ENCODE measurements around the gene LANCL3.
"Not testable (repeated sequence)": the region's sequence is repeated elsewhere in the genome, so short reads cannot be mapped to it uniquely, and the experiment has no call there.

LANCL3 gene

DNA sequence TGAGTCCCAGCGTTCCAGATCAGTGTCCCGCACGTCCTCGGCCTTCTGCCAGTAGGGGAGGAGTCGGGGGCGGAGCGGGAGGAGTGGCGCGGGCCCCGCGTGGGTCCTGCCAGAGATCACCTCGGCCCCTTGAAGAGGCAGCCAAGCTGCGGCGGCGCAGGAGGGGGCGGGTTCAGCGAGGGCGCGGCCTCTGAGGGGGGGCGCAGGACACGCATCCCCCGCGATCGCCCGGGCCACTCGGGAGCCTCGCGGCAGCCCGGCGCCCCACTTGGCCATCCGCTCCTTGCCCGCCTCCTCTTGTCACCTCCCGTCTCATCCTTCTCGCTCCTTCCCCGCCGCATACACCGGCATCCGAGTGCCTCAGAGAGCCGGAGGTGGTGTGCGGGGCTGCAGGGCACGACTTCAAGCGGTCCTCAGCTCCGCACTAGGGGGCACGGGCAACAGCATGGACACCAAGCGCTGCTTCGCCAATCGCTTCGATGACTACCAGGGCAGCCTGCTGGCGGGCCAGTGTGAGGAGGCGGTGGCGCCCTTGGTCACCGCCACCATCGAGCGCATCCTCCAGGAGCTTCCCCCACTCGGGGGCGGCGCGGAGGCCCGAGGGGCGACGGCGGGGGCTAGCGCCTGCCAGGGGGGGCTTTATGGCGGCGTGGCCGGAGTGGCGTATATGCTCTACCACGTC lies at the start of gene LANCL3:
TSS of gene LANCL3 (plus strand) at position 236 of the 682 bp plus-strand sequence. CDS start at position 446, 210 bp downstream.
- not testable (repeated sequence) for DNase-seq

DNA sequence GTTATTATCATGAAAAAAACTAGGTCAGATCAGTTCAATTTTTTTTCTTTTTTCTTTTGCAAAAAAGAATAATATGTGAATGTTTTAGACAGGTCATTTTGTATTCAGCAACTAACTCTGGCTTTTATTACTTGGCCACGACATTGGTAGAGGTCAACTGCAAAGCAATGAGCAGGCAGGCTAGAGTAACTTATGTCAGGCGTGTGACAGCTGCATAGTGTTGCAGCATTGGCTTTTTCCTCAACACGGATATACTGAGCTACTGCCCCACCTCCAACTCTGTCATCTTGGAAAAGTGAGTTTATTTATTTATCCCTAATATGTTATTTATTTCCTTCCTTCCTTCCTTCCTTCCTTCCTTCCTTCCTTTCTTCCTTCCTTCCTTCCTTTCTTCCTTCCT lies 47.8 kb upstream of the LANCL3 start:
- DNase-seq = not testable (repeated sequence)

- DNase-seq = no peak
Observed at GRCh38 chrX:37541991-37542390, 29.5 kb upstream of the LANCL3 start.

- DNase-seq = no peak
Observed at GRCh38 chrX:37542791-37543190, 28.7 kb upstream of the LANCL3 start.

DNA sequence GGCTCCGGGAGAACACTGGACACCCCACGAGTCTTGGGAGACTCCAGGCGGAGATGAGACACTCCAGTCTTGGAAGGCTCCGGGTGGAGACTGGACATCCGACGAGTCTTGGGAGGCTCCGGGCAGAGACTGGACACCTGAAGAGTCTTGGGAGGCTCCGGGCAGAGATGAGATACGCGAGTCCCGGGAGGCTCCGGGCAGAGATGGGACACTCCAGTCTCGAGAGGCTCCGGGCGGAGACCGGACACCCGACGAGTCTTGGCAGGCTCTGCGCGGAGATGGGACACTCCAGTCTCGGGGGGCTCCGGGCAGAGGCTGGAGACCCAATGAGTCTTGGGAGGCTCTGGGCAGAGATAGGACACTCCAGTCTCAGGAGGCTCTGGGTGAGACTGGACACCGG lies 28.1 kb upstream of the LANCL3 start:
- no peak for DNase-seq

- DNase-seq = not testable (repeated sequence)
Observed at GRCh38 chrX:37544531-37544930, 26.9 kb upstream of the LANCL3 start.

DNA sequence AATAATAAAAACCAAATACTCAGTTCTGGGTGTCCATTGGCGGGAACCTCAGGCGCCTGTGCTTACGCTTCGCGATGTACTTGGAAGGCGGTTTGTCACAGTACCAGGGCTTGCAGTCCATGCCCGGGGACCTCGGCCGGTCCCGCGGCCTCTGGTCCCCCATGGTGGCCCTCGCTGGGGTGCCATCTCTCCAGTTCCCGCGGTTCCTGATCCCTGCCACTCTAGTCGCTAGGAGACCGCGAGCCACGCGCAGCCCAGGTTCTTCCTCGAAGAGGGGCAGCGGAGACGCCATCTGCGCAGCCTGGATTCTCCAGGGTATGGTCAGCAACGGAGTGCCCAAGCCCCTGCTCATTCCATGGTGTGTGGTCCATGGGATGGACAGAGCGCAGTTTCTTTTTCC lies 26.4 kb upstream of the LANCL3 start:
- DNase-seq = no peak

- not testable (repeated sequence) for DNase-seq
Observed at GRCh38 chrX:37549619-37550018, 21.8 kb upstream of the LANCL3 start.

DNA sequence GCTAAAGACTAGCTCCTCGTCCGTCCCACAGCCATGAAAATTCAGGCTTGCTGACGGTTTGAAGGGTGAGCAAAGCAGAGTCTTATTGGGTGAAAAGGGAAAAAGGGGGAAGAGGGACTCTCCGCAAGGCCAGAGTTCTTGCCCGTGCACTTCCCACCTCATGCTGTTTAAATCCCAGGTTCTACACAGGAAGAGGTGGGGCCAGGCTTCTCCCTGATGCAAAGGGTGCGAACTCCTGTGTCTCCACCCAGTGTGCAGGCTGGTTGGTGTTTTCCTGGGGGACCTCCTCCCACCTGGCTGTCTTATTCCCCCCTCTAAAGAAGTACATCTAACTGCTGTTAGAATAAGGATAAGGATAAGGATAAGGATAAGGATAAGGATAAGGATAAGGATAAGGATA lies 18.0 kb upstream of the LANCL3 start:
- DNase-seq = no peak

- DNase-seq = not testable (repeated sequence)
Observed at GRCh38 chrX:37565254-37565653, 6.2 kb upstream of the LANCL3 start.

- not testable (repeated sequence) for DNase-seq
Observed at GRCh38 chrX:37570349-37570748, 1.1 kb upstream of the LANCL3 start.

DNA sequence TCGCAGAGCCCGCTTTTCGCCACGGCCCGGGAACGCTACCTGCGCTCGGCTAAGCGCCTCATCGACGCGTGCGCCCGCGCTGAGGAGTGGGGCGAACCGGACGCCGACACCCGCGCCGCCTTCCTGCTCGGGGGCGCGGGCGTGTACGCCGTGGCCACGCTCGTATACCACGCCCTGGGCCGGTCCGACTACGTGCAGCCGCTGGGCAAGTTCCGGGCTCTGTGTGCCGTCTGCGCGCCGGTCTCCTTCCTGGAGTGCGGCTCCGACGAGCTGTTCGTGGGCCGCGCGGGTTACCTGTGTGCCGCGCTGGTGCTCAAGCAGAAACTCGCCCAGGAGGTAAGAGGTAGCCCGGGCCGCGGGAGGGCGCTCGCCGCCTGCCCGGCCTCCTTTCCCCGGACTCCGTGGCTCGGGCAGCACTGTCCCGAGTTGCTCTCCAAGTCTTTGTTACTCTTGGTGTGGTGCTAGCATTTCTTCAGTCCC lies 687 bp downstream of the LANCL3 start:
- not testable (repeated sequence) for DNase-seq

DNA sequence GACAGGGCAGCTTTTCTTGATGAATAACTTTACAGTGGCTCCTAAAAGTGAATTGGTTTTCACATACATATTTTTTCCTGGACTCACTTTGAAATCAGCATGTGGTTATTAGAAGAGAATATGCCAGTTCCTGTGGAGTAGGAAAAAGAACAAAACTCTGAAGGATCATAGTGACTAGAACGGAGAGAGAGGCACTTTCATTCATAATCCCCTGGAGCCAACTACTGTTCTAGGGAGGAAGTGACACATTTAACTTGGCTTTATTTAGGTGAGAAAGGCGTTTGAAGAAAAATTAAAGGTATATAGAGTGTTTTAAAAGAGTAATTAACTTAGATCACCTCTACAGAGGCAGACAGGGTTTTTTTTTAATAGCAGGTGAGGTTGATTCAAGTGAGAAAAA lies 1.7 kb downstream of the LANCL3 start:
- DNase-seq = not testable (repeated sequence)

DNA sequence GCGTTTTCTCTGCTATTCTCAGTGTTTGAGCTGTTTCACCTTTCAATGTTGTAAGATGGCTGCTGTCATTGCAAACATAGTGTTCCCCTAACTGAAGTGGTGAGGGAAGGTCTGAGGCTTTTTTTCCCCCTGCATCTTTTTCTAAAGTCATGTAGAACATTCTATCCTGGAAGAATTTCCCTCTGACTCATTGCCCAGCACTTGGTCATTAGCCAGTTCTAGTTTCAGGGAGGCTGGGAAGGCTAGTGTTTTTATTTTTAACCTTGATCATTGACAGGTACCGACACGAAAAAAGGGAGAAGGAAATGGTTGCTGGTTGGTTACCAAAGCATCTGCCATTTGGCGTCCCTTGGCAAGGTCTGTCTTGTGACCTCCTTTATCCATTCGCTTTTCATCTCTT lies 6.6 kb downstream of the LANCL3 start:
- no peak for DNase-seq

- DNase-seq = no peak
Observed at GRCh38 chrX:37580080-37580479, 8.6 kb downstream of the LANCL3 start.

DNA sequence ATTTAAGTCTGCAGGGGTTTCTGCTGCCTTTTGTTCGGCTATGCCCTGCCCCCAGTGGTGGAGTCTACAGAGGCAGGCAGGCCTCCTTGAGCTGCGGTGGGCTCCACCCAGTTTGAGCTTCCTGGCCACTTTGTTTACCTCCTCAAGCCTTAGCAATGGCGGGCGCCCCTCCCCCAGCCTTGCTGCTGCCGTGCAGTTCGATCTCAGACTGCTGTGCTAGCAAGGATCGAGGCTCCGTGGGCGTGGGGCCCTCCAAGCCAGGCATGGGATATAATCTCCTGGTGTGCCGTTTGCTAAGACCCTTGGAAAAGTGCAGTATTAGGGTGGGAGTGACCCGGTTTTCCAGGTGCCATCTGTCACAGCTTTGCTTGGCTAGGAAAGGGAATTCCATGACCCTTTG lies 15.9 kb downstream of the LANCL3 start:
- not testable (repeated sequence) for DNase-seq

DNA sequence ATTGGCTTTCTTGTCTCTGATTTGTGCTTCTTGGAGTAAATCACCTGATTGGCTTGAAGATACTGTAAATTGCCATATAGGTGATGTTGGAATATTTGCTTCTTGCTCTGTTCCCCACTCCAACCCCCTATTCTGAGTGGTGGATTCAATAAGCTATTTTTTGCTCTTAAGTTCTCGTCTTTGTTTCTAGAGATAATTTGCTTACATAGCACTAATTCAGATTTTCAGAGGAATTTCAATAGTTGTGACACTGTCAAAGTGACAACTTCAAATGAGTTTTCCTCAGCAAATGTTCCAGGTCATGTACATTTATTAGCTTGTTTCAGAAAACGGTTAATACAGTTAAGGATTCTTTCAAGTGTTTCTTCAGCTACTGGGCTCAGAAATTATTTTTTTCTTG lies 18.6 kb downstream of the LANCL3 start:
- DNase-seq = no peak

- DNase-seq = no peak
Observed at GRCh38 chrX:37594755-37595382, 23.4 kb downstream of the LANCL3 start.

DNA sequence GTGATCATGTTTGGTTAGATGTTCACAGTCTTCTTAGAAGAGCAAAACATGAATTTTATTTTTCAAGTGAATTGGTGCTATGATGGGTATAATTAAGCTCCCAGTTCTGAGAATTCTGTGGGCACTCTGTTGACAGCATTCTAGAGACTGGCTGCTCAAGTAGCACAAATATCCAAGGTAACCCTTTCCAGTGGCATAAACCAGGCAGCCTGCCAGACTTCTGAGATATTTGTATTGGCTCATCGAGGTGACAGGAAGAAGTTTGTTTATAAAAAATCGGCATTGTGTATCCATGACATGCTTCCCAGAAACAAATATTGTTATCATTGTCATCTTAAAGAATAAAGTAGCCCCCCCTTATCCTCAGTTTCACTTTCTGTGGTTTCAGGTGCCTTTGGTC lies 28.3 kb downstream of the LANCL3 start:
- DNase-seq = no peak

GRCh38 chrX:37603938-37604409 lies 32.5 kb downstream of the LANCL3 start:
- DNase-seq = no peak

- DNase-seq = no peak
Observed at GRCh38 chrX:37607243-37607642, 35.8 kb downstream of the LANCL3 start.

- no peak for DNase-seq
Observed at GRCh38 chrX:37608156-37608555, 36.7 kb downstream of the LANCL3 start.

GRCh38 chrX:37609727-37610126 lies 38.3 kb downstream of the LANCL3 start:
- DNase-seq = no peak

DNA sequence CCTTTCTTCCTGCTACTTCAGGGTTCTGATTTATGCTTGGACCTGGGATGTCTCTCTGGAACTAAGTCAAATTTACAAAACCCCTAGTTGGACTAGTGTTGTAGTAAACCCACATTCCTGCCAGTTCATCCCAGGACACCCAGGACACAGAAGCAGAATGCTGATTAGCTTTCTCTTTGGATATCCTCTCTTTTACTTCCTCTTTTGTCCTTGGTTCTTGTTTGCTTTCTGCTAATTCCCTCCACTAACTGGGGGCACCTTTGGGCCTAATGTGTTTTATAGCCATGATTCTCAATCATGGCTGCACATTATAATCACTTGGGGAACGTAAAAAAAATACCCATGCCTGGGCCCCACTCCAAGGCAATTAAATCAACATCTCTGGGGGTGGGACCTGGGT lies 42.5 kb downstream of the LANCL3 start:
- DNase-seq = no peak

All from activated CD4-positive, alpha-beta T cell treated with anti-CD3 and anti-CD28 coated beads, Interleukin-2, amount 50 U/mL, for 4 hours (primary cell).